ENCODE measurements around the gene SSTR3. TPM values are rescaled to one million over a fixed set of nuclear protein-coding genes. Genes with fewer than 3 reads are reported as not detected.

The SSTR3 gene
- total and polyA plus RNA-seq, 2 of the 13 experiments (the other 11 are each of a cell fraction or from before 2014, with no cell fraction given), result 0.08 to 0.64 TPM

DNA sequence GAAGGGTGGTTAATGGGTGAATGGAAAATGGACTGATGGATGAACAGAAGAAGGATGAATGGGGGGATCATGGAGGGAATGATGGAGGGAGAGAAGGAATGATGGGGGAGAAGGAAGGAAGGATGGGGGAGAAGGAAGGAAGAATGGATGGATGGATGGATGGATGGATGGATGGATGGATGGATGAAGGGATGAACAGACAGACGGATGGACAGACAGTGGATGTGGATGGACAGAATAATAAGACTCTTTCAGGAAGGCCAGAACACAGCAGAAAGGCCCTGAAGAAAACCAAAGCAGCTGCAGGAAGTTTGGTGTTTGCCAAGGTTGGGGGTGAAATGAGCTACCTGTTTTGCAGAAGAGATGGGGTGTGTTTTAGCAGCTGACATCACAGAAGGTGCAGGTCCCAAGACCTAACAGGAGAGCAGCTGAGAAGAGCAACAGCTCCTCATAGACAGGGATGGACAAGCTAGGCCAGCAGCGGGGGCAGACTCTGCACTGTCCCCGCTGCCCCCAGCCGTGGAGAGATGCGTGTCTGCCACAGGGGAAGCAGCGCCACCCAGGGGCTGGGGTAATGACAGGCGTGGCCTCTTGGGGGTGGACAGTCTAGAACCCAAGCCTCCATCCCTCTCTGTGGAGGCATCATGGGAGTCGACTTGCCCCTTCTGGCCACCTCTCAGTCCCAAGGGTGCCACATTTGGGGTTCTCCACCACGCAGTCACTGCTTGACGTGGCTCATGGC is 42.2 kb downstream of the SSTR3 start (continued):
- TF ChIP-seq, protein P1, sequence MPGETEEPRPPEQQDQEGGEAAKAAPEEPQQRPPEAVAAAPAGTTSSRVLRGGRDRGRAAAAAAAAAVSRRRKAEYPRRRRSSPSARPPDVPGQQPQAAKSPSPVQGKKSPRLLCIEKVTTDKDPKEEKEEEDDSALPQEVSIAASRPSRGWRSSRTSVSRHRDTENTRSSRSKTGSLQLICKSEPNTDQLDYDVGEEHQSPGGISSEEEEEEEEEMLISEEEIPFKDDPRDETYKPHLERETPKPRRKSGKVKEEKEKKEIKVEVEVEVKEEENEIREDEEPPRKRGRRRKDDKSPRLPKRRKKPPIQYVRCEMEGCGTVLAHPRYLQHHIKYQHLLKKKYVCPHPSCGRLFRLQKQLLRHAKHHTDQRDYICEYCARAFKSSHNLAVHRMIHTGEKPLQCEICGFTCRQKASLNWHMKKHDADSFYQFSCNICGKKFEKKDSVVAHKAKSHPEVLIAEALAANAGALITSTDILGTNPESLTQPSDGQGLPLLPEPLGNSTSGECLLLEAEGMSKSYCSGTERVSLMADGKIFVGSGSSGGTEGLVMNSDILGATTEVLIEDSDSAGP (CRISPR knock-in tag; IDR thresholded peaks at IDR 0.05; ENCODE audit: borderline replicate concordance), result no peak
- TF ChIP-seq REXO4 (CRISPR knock-in tag; IDR thresholded peaks at IDR 0.05; ENCODE audit: borderline replicate concordance), result no peak

DNA sequence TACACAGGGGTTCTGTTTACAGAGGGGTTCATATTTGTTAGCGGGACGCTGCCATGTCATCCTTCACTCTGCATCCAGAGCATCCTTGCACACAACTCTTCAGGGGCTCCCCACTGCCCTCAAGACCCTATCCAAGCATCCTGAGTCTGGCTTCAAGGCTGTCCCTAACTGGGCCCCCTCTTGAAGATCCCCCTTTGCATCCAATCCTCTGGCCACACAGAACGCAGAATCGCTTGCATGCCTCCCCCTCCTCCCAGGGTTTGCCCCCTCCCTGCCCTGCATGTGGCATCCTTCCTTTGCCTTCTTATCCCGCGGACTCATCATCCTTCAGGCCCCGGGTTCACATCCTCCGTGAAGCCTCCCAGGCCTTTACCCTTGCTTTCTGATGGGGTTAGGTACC is 42.9 kb downstream of the SSTR3 start:
- no peak for ATAC-seq
- peaks cover 29% of the 10 kb centered on the region for H3K4me1 ChIP-seq (ENCODE audit: insufficient read depth, low read length)
- H3K27ac ChIP-seq (ENCODE audit: extremely low read length, insufficient read depth, low read length), result no peak overlapping the region
- no peaks in the 10 kb centered on the region for H3K9me3 ChIP-seq (ENCODE audit: low read length)
- FAIRE-seq, result no peak
- BruUV-seq (replicated peaks), result no TSS peak
- no peaks in the 10 kb centered on the region for H4K20me1 ChIP-seq (ENCODE audit: insufficient read depth, low read length)
- TF ChIP-seq KLF9 (CRISPR knock-in tag; IDR thresholded peaks at IDR 0.05; ENCODE audit: low read depth), result no peak
- TF ChIP-seq ISX (CRISPR knock-in tag; conservative IDR thresholded peaks at IDR 0.05), result no peak
- TF ChIP-seq, protein P2, sequence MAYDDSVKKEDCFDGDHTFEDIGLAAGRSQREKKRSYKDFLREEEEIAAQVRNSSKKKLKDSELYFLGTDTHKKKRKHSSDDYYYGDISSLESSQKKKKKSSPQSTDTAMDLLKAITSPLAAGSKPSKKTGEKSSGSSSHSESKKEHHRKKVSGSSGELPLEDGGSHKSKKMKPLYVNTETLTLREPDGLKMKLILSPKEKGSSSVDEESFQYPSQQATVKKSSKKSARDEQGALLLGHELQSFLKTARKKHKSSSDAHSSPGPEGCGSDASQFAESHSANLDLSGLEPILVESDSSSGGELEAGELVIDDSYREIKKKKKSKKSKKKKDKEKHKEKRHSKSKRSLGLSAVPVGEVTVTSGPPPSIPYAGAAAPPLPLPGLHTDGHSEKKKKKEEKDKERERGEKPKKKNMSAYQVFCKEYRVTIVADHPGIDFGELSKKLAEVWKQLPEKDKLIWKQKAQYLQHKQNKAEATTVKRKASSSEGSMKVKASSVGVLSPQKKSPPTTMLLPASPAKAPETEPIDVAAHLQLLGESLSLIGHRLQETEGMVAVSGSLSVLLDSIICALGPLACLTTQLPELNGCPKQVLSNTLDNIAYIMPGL (CRISPR knock-in tag; IDR thresholded peaks at IDR 0.05; ENCODE audit: borderline replicate concordance in 1 of 2, low read depth in 1 of 2), result no peak
- no peak for TF ChIP-seq RFX5 (IDR thresholded peaks at IDR 0.05; ENCODE audit: low read depth, low read length)
- no peak for TF ChIP-seq ZNF431 (CRISPR knock-in tag; IDR thresholded peaks at IDR 0.05; ENCODE audit: borderline replicate concordance, low read depth)
- TF ChIP-seq ZNF879 (CRISPR knock-in tag; IDR thresholded peaks at IDR 0.05), result no peak
- no peak for TF ChIP-seq HNRNPLL (IDR thresholded peaks at IDR 0.05; ENCODE audit: low read depth, low read length, poor library complexity, severe bottlenecking)
- H3K9ac ChIP-seq (ENCODE audit: insufficient read depth, low read depth, low read length), result no peak overlapping the region
- no peak overlapping the region for H3K4me2 ChIP-seq (ENCODE audit: low read depth, low read length)
- intact Hi-C loops (cut with micrococcal nuclease; ENCODE audit: unreplicated experiment) (no loop called here), in situ Hi-C loops (cut with HindIII; ENCODE audit: extremely low pct_ligation_motif_present, low pct_unique_long_range_greater_than_20kb) (no loop called here)
- H3K4me3 ChIP-seq (replicated peaks in 1 of 3; ENCODE audit: insufficient read depth in 1 of 3, low read depth in 2 of 3, low read length in 3 of 3), result no peak overlapping the region
- DNase-seq (ENCODE audit: low spot score), result no peak
- no peaks in the 10 kb centered on the region for H3K79me2 ChIP-seq (ENCODE audit: insufficient read depth, low read length)
- CTCF ChIA-PET (ENCODE audit: low intra/inter-chr PET ratio, low total read pairs), result no interaction called here
- POLR2A ChIA-PET, result no interaction called here
- H2AFZ ChIP-seq (ENCODE audit: low read length), result no peak overlapping the region
- H3K27me3 ChIP-seq (ENCODE audit: control insufficient read depth in 1 of 2, insufficient read depth in 2 of 2, low read length in 2 of 2), result peaks cover 1 to 20% of the 10 kb centered on the region in 2 experiments; a peak in 2 of 5 replicates
- H3K36me3 ChIP-seq (replicated peaks in 1 of 2; ENCODE audit: control insufficient read depth in 1 of 2, insufficient read depth in 2 of 2, low read length in 2 of 2), result no peaks in the 10 kb centered on the region
- WGBS (ENCODE audit: low lambda C conversion rate), result 60% methylated on average over 8 of the region's 8 CpGs
